HS-27A (cell line): ENCODE data around the gene CX3CR1.
"Not testable (repeated sequence)": the region's sequence is repeated elsewhere in the genome, so short reads cannot be mapped to it uniquely, and the experiment has no call there.

Source experiments
- DNase-seq: peaks from one replicate; pipeline ENCODE4 v3.0.0-alpha.2; 2012; ENCODE audit warnings: low read depth, missing footprints

CX3CR1 gene

GRCh38 chr3:39279745-39280517, at the start of gene CX3CR1:
Gene CX3CR1 (minus strand): TSS chr3:39280036. CDS start chr3:39266509, 13,527 bp downstream.
- no peak for DNase-seq

GRCh38 chr3:39329493-39329892, 49.7 kb upstream of the CX3CR1 start, which contains the start of gene CCR8:
Gene CCR8 (plus strand): TSS chr3:39329709. CDS start chr3:39332332, 2,623 bp downstream.
- no peak for DNase-seq

GRCh38 chr3:39327746-39328349, 48.0 kb upstream of the CX3CR1 start:
- no peak for DNase-seq

GRCh38 chr3:39327053-39327745, 47.4 kb upstream of the CX3CR1 start:
- no peak for DNase-seq

GRCh38 chr3:39325236-39325635, 45.4 kb upstream of the CX3CR1 start:
- DNase-seq = no peak

- no peak for DNase-seq
Observed at GRCh38 chr3:39323494-39323893, 43.7 kb upstream of the CX3CR1 start.

- DNase-seq = no peak
Observed at GRCh38 chr3:39322936-39323335, 43.1 kb upstream of the CX3CR1 start.

GRCh38 chr3:39322209-39322715, 42.4 kb upstream of the CX3CR1 start:
- DNase-seq = not testable (repeated sequence)

GRCh38 chr3:39321574-39321983, 41.7 kb upstream of the CX3CR1 start:
- not testable (repeated sequence) for DNase-seq

- DNase-seq = no peak
Observed at GRCh38 chr3:39319249-39319648, 39.4 kb upstream of the CX3CR1 start.

- no peak for DNase-seq
Observed at GRCh38 chr3:39318301-39318700, 38.5 kb upstream of the CX3CR1 start.

- no peak for DNase-seq
Observed at GRCh38 chr3:39317571-39318169, 37.8 kb upstream of the CX3CR1 start.

GRCh38 chr3:39315420-39315819, 35.6 kb upstream of the CX3CR1 start:
- DNase-seq = no peak

- no peak for DNase-seq
Observed at GRCh38 chr3:39313289-39313688, 33.5 kb upstream of the CX3CR1 start.

GRCh38 chr3:39302178-39302577, 22.3 kb upstream of the CX3CR1 start:
- DNase-seq = no peak

GRCh38 chr3:39299279-39299678, 19.4 kb upstream of the CX3CR1 start:
- no peak for DNase-seq

- DNase-seq = no peak
Observed at GRCh38 chr3:39296197-39297077, 16.6 kb upstream of the CX3CR1 start.

GRCh38 chr3:39295184-39295775, 15.4 kb upstream of the CX3CR1 start:
- no peak for DNase-seq

- no peak for DNase-seq
Observed at GRCh38 chr3:39294446-39295183, 14.8 kb upstream of the CX3CR1 start.

GRCh38 chr3:39292961-39293360, 13.1 kb upstream of the CX3CR1 start:
- DNase-seq = no peak
